OCI-M2 (cell line): ENCODE measurements around the gene ATP1A3.
"Not testable (repeated sequence)": the region's sequence is repeated elsewhere in the genome, so short reads cannot be mapped to it uniquely, and the experiment has no call there.

Source experiments
- DNase-seq: peaks from one replicate; lab custom pipeline; 2025; ENCODE audit not compliant: unreplicated experiment; lab: John Stamatoyannopoulos, UW

The ATP1A3 gene

GRCh38 chr19:41993612-41994483 lies at the start of gene ATP1A3:
Gene ATP1A3 (minus strand): TSS chr19:41994230. CDS start chr19:41994076, 154 bp downstream.
- no peak for DNase-seq

GRCh38 chr19:42042455-42043170 lies 48.6 kb upstream of the ATP1A3 start:
- no peak for DNase-seq

GRCh38 chr19:42040491-42040890 lies 46.5 kb upstream of the ATP1A3 start:
- not testable (repeated sequence) for DNase-seq

GRCh38 chr19:42040031-42040430 lies 46.0 kb upstream of the ATP1A3 start:
- no peak for DNase-seq

- DNase-seq: no peak
Measured at GRCh38 chr19:42038666-42039065, 44.6 kb upstream of the ATP1A3 start.

GRCh38 chr19:42037649-42038048 lies 43.6 kb upstream of the ATP1A3 start:
- no peak for DNase-seq

- DNase-seq: not testable (repeated sequence)
Measured at GRCh38 chr19:42034640-42035391, 40.8 kb upstream of the ATP1A3 start.

GRCh38 chr19:42033413-42033812 lies 39.4 kb upstream of the ATP1A3 start:
- DNase-seq: no peak

GRCh38 chr19:42032431-42032830 lies 38.4 kb upstream of the ATP1A3 start:
- DNase-seq: no peak

GRCh38 chr19:42030645-42031440 lies 36.8 kb upstream of the ATP1A3 start:
- no peak for DNase-seq

GRCh38 chr19:42028304-42029216 lies 34.5 kb upstream of the ATP1A3 start:
- no peak for DNase-seq

- DNase-seq: no peak
Measured at GRCh38 chr19:42024622-42025111, 30.6 kb upstream of the ATP1A3 start.

- DNase-seq: no peak
Measured at GRCh38 chr19:42023943-42024260, 29.9 kb upstream of the ATP1A3 start.

GRCh38 chr19:42023121-42023942 lies 29.3 kb upstream of the ATP1A3 start:
- no peak for DNase-seq

- DNase-seq: no peak
Measured at GRCh38 chr19:42022616-42023015, 28.6 kb upstream of the ATP1A3 start.

- no peak for DNase-seq
Measured at GRCh38 chr19:42021185-42021584, 27.2 kb upstream of the ATP1A3 start.

GRCh38 chr19:42018503-42019193 lies 24.6 kb upstream of the ATP1A3 start:
- DNase-seq: no peak

GRCh38 chr19:42017040-42017439 lies 23.0 kb upstream of the ATP1A3 start:
- DNase-seq: no peak
